Activated effector memory CD4-positive, alpha-beta T cell treated with anti-CD3 and anti-CD28 coated beads, Interleukin-2, amount 50 U/mL, for 16 hours (primary cell): Measurements from ENCODE around the gene RPL5.
A peak's percentile ranks its signal among the peaks of the same experiment; 100 is the strongest.
"Not testable (repeated sequence)": the region's sequence is repeated elsewhere in the genome, so short reads cannot be mapped to it uniquely, and the experiment has no call there.

Source experiments
- DNase-seq: peaks from one replicate; pipeline ENCODE4 v3.0.0-alpha.2; 2020

The RPL5 gene

DNA sequence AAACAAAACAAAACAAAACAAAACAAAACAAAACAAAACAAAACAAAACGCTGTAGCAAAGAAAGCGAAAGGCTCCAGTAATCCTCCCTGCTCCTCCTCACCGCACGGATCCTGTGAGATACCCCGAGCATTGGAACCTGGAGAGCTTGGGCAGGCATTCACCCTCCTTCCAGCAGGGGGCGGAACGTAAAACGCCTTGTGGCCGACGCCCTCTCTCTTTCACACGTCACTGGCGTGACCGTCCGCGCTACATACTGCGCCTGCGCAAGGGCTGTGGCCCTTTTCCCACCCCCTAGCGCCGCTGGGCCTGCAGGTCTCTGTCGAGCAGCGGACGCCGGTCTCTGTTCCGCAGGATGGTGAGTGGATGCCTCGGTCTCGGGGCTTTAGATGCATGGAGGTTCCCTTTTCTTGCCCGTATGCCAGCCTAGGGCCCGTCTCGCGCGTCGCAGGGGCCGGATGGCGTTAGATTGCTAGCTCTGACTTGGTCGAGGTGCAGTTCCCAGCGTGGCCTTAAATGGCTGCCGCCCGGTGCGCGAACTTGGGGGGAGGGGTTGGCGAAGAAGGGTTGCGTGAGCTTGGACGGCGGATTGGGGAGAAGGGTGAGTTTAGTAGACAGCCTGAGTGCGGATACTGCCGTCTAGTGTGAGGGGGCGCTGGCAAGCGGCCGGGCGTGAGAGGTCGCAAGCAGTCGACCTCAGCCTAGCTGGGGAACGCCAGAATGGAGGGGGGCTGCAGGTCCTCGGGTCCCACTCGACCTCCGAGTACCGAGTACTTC, at the start of gene RPL5:
Gene RPL5, plus strand, starts transcription at position 279 of the 775 bp plus-strand sequence. Its CDS starts 75 bp downstream, at position 354.
- DNase-seq, result peak; percentile 99

DNA sequence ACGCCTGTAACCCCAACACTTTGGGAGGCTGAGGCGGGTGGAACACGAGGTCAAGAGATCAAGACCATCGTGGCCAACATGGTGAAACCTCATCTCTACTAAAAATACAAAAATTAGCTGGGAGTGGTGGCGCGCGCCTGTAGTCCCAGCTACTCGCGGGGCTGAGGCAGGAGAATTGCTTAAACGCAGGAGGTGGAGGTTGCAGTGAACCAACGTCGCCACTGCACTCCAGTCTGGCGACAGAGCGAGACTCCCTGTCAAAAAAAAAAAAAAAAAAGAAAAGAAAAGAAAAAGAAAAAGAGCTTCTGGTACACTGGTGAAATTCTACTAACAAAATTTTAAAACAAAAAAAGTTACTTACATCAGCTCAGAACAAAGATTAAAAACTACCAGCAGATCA, 48.3 kb upstream of the RPL5 start:
- DNase-seq, result not testable (repeated sequence)

DNA sequence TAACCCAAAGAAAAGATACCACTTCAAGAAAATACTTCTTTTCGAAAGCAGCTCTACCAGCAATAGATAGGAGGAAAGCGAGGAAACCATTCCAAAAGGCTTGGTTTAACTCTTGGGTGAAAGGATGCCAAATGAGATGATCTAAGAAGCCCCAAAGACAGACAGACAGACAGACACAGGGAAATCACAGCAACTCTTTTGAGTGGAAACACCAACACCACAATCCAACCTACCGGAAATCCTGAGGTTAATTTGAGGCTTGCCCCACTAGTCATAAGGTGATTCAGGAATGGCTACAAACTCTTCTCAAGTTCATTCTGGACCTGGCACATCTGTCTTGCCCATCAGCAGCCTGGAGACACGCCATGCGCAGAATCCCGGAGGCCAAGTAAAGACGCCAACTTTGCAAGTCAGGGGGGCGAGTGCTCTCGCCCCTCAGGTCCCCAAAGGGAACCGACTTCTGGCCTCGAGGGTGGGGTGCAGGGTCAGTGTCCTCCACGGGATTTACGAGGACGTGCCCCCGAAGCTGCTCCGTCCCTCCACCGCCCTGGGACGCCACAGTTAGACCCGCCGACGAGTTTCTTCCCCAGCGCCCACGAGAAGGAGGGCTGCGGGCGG, 47.7 kb upstream of the RPL5 start:
- peak; percentile 69 for DNase-seq

DNA sequence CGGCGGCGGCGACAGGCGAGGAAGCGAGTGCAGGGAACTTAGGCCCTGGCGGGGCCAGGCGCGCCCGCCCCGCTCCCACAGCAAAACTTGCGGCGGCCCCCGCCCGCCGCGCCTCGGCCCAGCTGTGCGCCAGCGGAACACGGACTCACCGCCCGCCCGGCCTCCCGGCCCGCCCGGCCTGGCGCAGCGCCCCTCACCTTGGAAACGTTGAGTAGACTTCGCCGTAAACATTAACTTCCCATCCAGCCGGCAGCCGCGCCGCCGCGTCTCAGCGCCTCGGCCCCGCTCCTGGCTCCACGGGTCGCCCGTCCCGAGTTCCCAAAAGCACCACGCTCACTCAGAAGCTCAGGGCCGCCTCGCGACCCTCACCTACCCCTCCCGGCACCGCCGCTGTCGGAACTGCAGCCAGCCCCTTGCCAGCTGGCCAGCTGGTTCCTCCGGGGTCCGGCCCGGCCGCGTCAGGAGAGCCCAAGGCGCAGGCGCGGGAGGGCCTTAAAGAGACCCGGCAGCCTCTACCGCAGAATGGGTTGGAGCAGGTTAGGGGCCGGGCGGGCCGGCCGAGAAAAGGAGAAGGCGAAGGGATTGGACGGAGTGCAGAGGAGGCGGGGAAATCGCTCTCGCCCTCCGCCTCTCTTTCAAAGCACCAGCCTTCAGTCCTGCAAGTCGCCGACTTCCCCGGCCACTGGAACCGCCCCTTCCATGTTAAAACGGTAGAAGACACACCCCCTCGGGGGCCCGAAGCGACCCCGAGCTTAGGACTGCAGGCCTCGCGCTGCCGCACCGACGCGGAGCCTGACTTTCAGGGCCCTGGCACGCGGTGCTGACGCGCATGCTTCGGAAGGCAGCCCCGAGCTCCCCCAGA, 47.0 kb upstream of the RPL5 start, which contains the start of gene EVI5:
Gene EVI5, minus strand, starts transcription at position 470 of the 862 bp plus-strand sequence. CDS start 48,562 bp downstream, outside the sequence.
- peak; percentile 85 for DNase-seq

DNA sequence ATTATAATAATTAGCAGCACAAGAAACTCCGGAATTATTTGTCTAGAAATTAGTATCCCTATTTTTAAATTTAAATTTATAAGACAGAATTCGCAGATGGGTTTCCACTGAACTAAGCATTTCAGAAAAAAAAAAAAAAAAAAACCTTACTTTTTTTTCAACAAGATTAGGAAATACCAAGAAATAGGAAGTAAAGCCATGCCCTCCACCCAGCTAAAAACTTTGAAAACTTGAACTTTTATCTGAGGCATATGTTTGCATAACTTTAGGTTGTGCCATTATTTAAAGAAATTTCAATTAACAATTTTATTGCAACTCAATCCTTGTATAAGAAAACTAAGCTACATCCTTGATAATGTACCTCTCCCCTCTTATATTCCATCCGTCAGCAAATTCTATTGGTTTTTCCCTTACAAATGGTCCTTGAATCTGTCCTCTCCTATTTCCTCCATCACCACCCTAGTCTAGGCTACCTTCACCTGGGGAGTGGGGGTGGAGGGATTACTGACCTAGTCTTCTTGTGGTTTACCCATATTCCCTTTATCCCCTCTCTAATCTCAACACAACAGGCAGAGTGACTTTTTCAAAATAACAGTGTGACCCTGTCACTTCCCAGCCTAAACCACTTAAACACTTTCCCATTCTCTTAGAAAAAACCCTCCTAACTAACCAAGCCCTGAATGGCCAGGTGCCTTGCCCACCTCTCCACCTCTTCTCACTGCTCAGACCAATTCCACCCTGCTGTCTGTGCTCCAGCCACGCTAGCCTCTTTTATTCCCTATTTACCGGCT, 45.5 kb upstream of the RPL5 start:
- DNase-seq, result no peak

DNA sequence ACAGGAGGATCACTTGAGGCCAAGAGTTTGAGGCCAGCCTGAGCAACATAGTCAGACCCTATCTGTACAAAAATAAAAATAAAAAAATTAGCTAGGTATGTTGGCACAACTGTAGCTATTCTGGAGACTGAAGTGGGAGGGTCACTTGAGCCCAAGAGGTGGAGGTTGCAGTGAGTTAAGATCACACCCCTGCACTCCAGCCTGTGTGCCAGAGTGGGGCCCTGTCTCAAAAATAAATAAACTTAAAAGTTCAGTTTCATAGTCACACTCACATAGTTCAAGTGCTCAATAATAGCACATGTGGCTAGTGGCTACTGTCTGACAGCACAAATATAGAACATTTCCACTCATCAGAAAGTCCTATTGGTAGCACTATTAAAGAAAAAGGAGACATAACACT, 41.8 kb upstream of the RPL5 start:
- DNase-seq, result no peak

DNA sequence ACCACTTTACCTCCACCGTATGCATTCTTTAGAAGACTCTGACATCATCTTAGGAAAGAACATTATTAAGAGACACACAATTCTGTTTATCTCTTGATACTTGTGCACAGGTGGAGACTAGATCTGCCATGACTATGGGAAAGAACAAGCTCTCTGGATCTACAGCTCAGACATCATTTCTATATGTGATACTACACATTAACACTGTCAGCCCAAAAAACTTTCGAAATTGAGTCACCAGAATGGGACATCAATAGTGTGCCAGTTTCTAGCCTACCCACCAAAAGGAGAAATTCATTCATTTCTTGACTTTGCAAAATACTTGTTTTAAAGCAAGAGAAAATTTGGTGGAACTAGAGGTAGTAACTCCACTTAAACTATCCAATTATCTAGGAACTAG, 41.0 kb upstream of the RPL5 start:
- DNase-seq, result no peak

DNA sequence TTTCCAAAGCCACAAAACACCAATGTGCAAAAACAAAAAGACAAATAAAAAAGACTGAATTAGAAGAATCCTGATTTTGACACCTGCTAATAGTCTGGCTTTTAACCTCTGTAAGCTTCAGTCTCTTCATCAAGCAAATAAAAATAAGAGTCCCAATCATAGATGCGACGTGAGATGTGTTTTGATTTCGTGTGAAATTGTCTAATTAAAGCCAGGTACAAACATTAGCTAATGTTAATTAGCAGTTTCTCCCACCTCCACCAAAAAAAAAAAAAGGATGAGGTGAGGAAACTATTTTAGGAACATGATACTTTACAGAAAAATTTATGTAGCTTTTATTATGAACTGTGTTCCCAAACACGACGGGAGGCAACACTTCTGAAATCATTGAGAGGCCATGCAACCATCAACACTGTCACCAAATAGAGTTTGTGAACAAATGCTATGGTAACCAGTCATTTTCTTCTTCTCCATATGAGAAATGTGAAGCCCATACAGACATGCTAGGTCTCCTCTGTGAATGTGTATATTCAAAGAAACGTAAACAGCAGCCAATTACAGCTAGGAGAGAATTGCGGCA, 40.3 kb upstream of the RPL5 start:
- no peak for DNase-seq

DNA sequence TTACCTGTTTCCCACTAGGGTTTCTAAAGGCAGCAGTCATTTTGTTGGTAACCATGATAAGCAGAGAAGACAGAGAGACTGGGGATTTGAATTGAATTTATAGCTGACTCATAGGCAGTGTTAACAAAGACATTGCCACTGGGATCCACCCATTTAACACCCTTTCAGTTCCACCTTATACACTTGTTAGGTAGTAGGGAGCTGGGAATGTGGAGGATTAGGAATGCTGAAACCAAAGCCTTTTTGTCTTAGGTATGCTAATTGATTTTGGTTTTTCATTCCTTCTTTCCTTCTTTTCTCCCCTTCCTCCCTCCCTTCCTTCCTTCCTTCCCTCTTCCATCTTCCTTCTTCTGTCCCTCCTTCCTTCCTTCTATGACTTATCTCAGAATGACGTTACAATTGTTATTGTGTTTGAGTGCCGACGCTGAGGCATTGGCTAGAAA, 39.5 kb upstream of the RPL5 start:
- DNase-seq, result no peak

DNA sequence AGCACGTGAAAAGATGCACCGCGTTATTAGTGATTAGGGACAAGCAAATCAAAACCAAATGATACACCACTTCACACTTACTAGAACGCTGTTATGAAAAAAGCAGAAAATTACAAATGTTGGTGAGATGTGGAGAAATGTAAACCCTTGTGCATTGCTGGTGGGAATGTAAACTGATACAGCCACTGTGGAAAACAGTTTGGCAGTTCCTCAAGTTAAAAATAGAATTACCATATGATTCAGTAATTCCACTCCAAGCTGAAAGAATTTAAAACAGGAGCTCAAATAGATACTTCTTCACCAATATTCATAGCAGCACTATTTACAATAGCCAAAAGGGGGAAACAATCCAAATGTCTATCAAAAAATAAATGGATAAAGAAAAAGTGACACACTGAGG, 36.7 kb upstream of the RPL5 start:
- DNase-seq, result no peak

DNA sequence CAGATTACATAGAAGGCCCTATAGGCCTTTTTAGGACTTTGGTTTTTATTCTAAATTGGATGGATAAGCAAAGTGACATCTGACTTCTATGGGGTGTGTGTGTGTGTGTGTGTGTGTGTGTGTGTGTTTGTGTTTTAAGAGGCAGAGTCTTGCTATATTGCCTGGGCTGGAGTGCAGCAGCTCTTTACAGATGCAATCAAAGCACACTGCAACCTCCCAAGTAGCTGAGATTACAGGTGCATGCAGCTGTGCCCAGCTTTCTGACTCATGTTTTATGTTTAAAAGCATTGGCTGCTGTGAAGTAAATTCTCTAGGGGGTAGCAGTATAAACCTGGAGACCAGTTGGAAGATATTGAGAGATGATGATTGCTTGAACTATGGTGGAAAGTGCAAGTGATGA, 34.5 kb upstream of the RPL5 start:
- no peak for DNase-seq

DNA sequence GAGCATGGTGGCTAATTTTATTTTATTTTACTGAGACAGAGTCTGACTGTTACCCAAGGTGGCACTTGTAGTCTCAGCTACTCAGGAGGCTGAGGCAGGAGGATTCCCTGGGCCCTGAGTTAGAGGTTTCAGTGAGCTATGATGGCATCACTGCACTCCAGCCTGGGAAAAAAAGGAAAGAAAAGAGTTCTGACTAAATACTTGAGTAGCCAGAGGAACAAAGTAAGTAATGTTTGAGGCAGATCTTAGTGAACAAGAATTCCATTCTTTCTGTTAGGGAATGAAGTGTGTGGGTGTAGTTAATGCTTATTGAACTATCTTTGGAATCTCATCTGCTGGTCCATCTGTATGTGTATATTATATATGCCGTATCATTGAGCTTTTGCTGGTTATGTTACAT, 33.9 kb upstream of the RPL5 start:
- DNase-seq, result no peak

DNA sequence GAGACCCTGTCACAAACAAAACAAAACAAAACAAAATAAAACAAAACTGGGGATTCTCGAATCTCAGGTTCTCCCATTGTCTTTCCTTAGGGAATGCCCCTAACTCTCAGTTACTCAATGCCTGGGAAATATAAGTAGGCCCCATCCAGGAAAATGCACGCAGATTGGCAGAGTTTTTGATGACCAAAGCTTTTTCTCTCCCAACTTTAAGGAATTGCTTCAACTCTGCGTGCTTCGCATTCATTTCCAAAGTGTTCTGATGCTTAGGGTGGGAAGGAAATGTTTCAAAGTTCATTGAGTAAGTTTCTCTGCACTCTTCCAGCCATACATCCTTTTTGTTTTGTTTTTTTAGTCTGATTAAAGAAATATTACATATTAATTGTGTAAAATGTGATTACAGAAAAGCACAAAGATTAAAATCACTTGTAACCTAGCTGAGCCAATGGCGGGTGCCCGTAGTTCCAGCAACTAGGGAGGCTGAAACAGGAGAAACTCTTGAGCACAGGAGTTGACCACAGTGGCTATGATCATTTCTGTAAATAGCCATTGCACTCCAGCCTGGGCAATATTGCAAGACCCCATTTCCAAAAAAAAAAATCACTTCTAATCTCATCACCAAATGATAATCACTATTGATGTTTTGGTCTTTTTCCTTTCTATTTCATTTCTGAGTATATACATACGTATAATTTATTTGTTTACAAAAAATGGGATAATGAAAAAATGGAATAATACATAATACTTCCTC, 28.5 kb upstream of the RPL5 start:
- no peak for DNase-seq

DNA sequence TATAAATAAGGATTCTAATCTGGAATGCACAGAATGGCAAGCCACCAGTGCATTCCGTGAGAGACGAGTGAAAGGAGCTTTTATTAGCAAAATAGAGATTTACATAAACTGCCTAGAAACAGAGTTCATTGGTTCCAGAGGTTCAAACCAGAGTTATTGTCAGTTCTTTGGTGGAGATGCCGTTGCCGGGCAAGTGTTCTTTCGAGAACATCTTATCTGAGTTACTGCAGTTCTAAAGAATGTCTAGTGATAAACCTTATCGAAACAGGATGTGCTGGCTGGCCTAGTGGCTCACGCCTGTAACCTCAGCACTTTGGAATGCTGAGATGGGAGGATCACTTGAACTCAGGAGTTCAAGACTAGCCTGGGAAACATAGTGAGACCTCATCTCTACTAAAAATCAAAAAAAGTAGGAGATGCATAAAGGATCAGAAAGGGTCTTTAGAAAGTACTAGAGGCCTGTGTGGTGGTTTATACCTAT, 27.1 kb upstream of the RPL5 start:
- no peak for DNase-seq

DNA sequence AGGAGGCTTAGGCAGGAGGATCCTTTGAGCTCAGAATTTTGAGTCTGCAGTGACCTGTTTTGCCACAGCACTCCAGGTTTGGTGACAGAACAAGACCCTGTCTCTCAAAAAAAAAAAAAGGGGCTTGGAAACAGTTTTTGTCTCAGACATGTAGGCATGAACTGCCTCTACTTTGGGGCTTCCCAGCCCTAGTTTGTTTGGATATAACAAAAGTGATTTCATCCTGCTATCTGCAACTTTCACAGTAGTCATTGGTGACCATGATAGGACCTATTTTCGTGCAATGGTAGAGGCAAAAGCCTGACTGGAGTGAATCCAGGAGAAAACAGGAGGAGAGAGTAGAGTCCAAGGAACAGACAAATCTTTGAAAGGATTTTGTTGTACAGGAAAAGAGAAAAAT, 26.6 kb upstream of the RPL5 start:
- no peak for DNase-seq

DNA sequence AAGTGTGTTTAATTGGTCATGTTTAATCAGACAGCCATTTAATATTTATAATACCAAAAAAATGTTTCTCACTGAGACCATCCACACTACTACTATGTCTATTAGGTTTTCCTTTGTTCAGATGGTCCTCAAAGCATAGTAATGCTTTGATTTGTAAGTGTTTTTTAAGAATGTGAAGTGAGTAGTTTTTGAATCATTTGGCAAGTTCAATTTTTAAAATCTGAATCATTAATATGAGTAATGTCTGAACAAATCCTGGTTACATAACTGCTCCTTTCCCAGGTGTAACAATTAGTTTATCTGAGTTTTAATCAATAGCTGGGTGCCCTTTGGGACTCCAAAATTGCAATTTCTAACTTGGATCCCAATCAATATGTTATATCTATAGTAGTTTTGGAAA, 23.5 kb upstream of the RPL5 start:
- no peak for DNase-seq

DNA sequence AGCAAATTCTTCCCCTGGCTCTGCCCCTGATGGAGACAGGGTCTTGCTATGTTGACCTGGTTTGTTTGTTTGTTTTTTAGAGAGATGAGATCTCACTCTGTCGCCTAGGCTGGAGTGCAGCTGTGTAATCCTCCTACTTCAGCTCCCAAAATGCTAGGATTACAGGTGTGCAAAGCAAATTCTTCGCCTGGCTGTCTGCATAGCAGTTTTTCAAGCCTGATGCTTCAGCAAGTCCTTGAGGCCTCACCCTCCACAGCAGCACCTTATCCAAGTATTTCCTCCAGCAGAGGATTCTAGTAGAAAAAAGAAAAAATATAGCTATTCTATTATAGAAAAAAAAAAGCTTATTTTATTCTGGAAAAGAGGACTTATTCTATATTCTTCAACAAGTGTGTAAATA, 15.1 kb upstream of the RPL5 start:
- no peak for DNase-seq

DNA sequence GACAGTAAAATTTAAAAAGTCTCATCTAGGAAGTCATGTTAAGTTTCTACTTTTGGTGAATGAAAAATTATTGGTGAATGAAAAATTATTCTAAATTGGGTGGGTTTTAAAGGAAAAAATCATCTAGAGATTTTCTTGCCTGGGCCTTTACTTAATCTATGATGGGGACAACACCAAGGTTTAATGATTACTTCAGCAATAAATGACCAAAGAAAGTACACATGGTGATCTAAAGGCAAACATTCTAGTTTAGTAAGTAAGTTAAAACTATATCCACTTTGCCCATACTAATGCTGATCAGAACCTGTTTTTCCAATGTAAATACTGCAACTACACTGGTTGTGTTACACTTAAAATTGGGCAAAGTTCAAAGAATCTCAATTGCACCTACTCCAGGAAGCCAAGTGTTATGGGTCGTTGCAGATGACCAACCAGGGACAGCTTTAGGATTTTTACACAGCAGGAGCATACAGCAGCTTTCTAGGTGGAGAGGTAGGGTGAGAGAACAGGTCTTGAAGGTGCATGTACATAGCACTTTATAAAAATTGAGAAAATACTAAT, 14.6 kb upstream of the RPL5 start:
- DNase-seq, result no peak

DNA sequence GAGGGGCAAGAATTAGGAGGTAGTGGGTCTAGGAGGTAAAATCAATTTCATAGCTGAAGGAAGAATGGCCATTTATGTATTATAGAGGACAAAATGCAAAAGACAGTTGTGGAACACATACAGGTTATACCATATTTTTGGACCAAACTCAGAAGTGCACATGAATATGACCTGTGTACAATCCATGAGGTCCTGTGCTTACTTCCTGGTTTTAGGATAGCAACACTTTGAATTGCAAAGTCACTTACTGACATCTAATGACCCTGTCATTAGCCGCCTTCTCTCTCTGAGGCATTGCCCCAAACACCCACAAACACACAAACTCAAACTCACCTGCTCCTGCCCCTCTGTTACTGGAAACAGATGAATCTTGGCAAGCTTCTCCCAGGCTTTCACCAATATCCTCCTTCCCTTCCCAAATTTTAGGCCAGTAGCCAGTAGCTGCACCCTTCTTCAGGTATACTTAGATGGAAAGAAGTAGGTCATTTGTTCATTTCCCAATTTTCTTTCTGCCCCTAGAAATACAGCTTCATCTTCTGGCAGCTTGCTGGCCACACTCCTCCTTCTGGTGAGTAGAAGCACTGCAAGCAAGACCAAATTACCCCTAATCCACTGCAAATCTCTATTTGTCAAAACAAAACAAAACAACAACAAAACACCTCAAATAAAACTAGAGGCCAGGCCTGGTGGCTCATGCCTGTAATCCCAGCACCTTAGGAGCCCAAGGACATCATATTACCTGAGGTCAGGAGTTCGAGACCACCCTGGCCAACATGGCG, 13.7 kb upstream of the RPL5 start:
- no peak for DNase-seq

DNA sequence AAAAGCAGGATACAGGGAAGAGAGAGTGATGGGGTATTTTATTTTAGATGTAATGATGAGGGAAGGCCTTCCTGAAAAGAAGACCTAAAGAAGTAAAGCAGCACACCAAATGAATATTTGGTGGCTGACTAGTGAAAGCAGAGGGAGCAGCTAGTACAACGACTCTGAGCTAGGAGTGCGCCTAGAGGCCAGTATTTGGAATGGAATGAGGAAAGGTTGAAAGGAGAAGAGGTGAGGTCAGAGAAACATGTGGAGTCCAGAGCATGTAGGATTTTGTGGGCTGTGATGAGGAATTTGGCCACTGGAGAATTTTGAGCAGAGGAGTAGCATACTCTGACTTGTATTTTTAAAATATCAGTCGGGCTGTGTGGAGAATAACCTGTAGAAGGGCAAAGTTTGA, 11.8 kb upstream of the RPL5 start:
- no peak for DNase-seq
